ENCODE data around the gene TEN1. TPM values are rescaled to one million over a fixed set of nuclear protein-coding genes. Genes with fewer than 3 reads are reported as not detected.
A peak's percentile ranks its signal among the peaks of the same experiment; 100 is the strongest.

TEN1 gene
- total and polyA plus RNA-seq, 9 of the 15 experiments (the other 6 are each of a cell fraction or from before 2014, with no cell fraction given): 1.3 to 25.7 (median 10.1) TPM

DNA sequence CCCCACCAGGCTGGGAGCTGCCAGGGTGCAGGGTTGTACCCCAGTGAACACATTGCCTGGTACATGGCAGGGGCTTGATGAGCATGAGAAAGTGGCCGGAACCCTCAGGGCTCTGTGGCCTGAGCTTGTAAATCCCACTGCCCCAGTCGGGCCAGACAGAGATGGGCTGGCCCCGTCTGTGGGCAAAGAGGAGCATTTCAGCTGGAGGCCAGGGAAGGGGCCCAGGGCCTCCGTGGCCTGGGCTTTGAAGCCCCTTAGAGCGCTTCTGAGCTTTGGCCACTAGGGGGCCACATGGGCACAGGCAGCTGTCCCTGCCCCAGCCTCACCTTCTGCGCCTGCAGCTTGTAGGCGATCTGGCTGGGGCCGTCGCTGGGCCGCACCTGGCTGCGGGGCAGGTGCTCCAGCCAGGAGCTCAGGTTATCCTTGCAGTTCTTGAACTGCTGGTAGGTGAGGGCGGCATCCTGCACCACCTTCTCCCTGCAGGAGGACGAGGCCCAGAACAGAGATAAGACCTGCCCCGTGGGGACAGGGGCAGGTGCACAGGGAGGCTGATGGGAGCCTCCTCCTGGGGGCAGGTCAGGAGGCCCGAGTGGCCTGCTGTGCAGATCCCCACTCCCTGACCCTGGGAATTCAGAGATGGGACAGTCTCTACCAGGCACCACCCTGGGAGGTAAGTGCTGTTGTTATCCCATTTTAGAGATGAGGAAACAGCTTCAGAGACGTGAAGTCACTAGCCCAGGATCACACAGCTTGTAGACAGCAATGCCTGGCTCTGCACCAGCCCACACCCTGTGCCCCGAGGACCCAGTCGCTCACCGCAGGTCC, 35.3 kb downstream of the TEN1 start (continued):
- TF ChIP-seq, protein P1, sequence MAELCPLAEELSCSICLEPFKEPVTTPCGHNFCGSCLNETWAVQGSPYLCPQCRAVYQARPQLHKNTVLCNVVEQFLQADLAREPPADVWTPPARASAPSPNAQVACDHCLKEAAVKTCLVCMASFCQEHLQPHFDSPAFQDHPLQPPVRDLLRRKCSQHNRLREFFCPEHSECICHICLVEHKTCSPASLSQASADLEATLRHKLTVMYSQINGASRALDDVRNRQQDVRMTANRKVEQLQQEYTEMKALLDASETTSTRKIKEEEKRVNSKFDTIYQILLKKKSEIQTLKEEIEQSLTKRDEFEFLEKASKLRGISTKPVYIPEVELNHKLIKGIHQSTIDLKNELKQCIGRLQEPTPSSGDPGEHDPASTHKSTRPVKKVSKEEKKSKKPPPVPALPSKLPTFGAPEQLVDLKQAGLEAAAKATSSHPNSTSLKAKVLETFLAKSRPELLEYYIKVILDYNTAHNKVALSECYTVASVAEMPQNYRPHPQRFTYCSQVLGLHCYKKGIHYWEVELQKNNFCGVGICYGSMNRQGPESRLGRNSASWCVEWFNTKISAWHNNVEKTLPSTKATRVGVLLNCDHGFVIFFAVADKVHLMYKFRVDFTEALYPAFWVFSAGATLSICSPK (IDR thresholded peaks at IDR 0.05; ENCODE audit: borderline replicate concordance): no peak
- TF ChIP-seq, protein P2, sequence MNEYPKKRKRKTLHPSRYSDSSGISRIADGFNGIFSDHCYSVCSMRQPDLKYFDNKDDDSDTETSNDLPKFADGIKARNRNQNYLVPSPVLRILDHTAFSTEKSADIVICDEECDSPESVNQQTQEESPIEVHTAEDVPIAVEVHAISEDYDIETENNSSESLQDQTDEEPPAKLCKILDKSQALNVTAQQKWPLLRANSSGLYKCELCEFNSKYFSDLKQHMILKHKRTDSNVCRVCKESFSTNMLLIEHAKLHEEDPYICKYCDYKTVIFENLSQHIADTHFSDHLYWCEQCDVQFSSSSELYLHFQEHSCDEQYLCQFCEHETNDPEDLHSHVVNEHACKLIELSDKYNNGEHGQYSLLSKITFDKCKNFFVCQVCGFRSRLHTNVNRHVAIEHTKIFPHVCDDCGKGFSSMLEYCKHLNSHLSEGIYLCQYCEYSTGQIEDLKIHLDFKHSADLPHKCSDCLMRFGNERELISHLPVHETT (CRISPR knock-in tag; conservative IDR thresholded peaks at IDR 0.05 in 1 of 2, IDR thresholded peaks at IDR 0.05 in 1 of 2): no peak
- no peak for TF ChIP-seq TOE1 (IDR thresholded peaks at IDR 0.05; ENCODE audit: borderline replicate concordance)
- TF ChIP-seq TOE1 (CRISPR knock-in tag; IDR thresholded peaks at IDR 0.05; ENCODE audit: borderline replicate concordance, low read depth): no peak
- no peak for TF ChIP-seq BMI1 (IDR thresholded peaks at IDR 0.05; ENCODE audit: low read length)
- peak in 1 of 2 experiments; percentile 43; a peak in 1 of 4 replicates for TF ChIP-seq RCOR1 (IDR thresholded peaks at IDR 0.05; ENCODE audit: borderline replicate concordance in 1 of 2, low read depth in 2 of 2, low read length in 2 of 2)
- TF ChIP-seq POLR2AphosphoS5 (IDR thresholded peaks at IDR 0.05; ENCODE audit: control insufficient read depth, insufficient read depth, low read depth, low read length): no peak
- TF ChIP-seq, protein P3, sequence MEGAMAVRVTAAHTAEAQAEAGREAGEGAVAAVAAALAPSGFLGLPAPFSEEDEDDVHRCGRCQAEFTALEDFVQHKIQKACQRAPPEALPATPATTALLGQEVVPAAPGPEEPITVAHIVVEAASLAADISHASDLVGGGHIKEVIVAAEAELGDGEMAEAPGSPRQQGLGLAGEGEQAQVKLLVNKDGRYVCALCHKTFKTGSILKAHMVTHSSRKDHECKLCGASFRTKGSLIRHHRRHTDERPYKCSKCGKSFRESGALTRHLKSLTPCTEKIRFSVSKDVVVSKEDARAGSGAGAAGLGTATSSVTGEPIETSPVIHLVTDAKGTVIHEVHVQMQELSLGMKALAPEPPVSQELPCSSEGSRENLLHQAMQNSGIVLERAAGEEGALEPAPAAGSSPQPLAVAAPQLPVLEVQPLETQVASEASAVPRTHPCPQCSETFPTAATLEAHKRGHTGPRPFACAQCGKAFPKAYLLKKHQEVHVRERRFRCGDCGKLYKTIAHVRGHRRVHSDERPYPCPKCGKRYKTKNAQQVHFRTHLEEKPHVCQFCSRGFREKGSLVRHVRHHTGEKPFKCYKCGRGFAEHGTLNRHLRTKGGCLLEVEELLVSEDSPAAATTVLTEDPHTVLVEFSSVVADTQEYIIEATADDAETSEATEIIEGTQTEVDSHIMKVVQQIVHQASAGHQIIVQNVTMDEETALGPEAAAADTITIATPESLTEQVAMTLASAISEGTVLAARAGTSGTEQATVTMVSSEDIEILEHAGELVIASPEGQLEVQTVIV (CRISPR knock-in tag; IDR thresholded peaks at IDR 0.05; ENCODE audit: borderline replicate concordance): no peak
- TF ChIP-seq SP1 (CRISPR knock-in tag; IDR thresholded peaks at IDR 0.05): no peak
- no peak for TF ChIP-seq CBFB (CRISPR knock-in tag; IDR thresholded peaks at IDR 0.05)
- no peak for TF ChIP-seq ZFP30 (CRISPR knock-in tag; IDR thresholded peaks at IDR 0.05; ENCODE audit: borderline replicate concordance)
- peak in 1 of 3 experiments; percentile 39 for TF ChIP-seq YY1 (IDR thresholded peaks at IDR 0.05; ENCODE audit: borderline replicate concordance in 1 of 3, control insufficient read depth in 1 of 3, extremely low read depth in 1 of 3, insufficient read depth in 3 of 3, insufficient read length in 1 of 3, insufficient replicate concordance in 2 of 3, low read depth in 1 of 3, low read length in 2 of 3)
- TF ChIP-seq MCM3 (IDR thresholded peaks at IDR 0.05): no peak
- TF ChIP-seq, protein P4, sequence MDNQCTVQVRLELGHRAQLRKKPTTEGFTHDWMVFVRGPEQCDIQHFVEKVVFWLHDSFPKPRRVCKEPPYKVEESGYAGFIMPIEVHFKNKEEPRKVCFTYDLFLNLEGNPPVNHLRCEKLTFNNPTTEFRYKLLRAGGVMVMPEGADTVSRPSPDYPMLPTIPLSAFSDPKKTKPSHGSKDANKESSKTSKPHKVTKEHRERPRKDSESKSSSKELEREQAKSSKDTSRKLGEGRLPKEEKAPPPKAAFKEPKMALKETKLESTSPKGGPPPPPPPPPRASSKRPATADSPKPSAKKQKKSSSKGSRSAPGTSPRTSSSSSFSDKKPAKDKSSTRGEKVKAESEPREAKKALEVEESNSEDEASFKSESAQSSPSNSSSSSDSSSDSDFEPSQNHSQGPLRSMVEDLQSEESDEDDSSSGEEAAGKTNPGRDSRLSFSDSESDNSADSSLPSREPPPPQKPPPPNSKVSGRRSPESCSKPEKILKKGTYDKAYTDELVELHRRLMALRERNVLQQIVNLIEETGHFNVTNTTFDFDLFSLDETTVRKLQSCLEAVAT (IDR thresholded peaks at IDR 0.05): no peak
- no peak for TF ChIP-seq ARNT (IDR thresholded peaks at IDR 0.05)
- TF ChIP-seq RBM34 (IDR thresholded peaks at IDR 0.05; ENCODE audit: borderline replicate concordance, insufficient read depth, low read length): no peak
- no peak for TF ChIP-seq TBP (optimal IDR thresholded peaks at IDR 0.05; ENCODE audit: low read depth, low read length)
- TF ChIP-seq HIVEP1 (CRISPR knock-in tag; IDR thresholded peaks at IDR 0.05): no peak
- no peak for TF ChIP-seq BRCA1 (IDR thresholded peaks at IDR 0.05)
- no peak for TF ChIP-seq BRCA1 (CRISPR knock-in tag; IDR thresholded peaks at IDR 0.05)
